ENCODE results near the gene ZNF444. TPM values are rescaled to one million over a fixed set of nuclear protein-coding genes. Genes with fewer than 3 reads are reported as not detected.
"Not testable (repeated sequence)": the region's sequence is repeated elsewhere in the genome, so short reads cannot be mapped to it uniquely, and the experiment has no call there.

The ZNF444 gene
- total RNA-seq, 1 donor from 2014 or later, result 22.9 TPM

- intact Hi-C loops (cut with DNase I); DNase-seq (ENCODE audit: low spot score): not testable (repeated sequence)
Measured at GRCh38 chr19:56105831-56106396, 35.2 kb upstream of the ZNF444 start.

DNA sequence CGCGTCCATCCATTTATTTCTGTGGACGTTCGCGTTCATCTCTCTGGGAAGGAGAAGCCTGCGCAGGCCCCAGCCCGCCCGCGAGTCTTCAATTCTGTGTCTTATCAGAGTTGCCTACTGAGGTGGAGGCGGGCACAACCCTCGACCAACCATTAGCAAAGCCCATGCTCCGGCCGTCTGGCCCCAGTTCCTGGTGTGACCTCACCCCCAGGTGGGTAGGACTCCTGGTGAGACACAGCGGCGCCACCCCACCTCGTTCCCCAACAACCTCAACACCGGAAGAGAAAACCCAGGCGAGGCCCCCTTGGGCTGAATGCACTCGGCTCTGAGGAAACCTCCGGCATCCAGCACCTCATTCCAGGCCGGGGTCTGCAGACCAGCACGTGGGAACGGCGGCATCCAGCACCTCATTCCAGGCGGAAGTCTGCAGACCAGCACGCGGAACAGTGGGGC, 34.7 kb upstream of the ZNF444 start:
- no peak for DNase-seq (ENCODE audit: low spot score)
- intact Hi-C loops (cut with DNase I), result no loop called here

DNA sequence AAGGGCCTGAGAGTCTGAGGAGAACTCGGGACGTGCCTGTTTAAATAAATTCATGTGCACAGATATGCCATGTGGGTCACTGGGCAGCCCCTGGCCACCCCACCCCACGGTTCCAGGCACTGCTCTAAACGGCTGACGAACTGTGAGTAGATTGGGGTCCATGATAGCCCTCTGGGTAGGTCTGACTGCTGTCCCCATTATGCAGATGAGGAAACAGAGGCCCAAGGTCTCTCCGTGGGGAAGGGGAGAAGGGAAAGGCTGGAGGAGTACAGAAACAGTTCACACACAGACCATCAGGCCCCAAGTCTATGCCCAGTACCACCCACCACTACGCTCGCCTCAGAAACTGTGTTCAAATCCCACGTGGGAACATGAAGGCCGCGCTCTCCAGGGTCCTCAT, 34.1 kb upstream of the ZNF444 start:
- intact Hi-C loops (cut with DNase I), result no loop called here
- DNase-seq (ENCODE audit: low spot score), result no peak

GRCh38 chr19:56107626-56108351, 33.3 kb upstream of the ZNF444 start:
- intact Hi-C loops (cut with DNase I), result no loop called here

DNA sequence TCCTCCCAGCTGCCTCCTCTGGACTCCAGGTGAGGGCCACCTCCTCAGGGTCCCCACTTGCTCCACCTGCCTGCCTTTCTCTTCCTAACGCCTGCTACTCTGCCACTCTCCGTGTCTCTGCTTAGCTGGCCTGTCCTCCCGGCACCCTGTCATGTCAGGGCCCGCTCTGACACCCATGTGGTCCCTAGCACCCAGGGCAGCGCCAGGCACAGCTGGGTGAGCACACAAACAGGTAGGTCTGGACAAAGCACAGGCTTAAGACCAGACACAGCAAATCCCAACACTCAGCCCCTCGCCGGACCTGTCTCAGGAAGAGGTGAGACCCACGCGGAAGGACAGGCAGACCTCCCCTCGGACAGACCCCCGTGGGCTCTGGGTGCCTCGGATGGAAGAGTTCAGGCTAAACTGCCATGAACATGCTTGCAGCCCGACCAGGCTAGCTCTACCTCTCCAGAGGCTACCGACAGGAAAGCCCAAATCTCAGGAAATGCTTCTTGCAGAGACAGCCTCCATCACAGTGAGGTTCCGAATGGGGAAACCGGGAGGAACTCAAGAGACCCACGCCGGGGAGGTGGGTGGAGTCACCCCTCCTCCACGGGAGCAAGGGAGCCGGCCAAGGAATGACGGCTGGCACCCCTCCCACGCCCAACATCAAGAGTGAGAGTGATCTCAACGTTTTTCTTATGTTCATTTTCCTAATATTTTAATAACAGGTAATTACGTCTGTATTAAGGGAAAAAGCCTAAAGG, 32.5 kb upstream of the ZNF444 start:
- intact Hi-C loops (cut with DNase I), result no loop called here
- no peak for DNase-seq (ENCODE audit: low spot score)

More at GRCh38 chr19:56107626-56108351, 33.3 kb upstream of the ZNF444 start:
- no peak for DNase-seq (ENCODE audit: low spot score)

DNA sequence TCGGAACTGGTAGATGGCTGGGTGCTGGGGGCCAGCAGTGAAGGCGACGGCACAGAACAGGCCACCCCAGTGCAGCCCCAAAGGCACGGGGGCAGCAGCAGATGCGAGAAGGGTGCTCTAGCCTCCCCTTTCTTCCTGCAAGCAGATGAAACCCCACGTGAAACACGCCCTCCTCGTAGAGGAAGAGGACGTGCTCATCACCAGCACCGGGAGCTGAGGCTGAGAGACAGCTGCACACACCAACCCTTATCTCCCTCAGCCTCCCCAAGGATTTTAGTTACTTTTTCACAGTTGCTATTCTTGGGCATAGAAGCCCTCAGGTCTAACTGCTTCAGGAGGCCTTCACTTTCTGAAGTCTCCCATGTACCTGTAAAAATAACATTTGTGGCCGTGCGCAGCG, 31.9 kb upstream of the ZNF444 start:
- intact Hi-C loops (cut with DNase I), result no loop called here
- DNase-seq (ENCODE audit: low spot score), result no peak

GRCh38 chr19:56110515-56111448, 30.3 kb upstream of the ZNF444 start:
- intact Hi-C loops (cut with DNase I), result no loop called here
- peak; percentile 83 for DNase-seq (ENCODE audit: low spot score)

DNA sequence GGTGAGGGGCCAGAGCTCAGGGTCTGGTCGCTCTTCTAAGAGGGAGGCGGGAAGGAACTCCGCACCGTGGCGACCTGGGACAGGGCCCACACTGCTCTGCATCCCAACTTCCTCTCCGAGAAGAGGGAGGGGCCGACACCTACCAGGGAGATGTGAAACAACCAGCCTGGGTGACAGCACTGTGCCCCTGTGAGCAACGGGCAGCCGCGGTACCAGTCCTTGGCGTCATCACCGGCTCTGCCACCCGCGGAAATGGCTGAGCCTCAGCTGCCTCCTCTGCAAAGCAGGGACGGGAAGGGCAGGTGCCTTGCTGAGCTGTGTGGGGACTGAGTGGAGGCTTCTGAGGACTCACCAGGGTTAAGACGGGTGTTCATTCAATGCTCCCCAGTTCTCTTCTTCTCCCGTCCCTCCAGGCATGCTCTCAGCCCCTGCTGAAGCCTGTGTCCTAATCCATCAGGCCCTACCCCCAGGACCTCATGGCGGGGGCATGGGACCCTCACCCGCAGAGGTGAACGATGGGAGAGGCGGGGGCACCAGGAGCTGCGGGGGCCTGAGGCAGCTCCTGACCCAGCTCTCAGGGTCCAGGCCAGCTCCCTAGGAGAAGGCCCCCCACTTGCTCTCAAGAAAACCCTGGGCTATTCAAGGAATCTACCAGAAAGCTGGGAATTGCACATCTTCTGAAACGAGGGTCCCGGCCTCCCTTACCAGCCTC, 29.3 kb upstream of the ZNF444 start:
- DNase-seq (ENCODE audit: low spot score), result peak; percentile 88
- intact Hi-C loops (cut with DNase I), result no loop called here

- intact Hi-C loops (cut with DNase I), result no loop called here
- DNase-seq (ENCODE audit: low spot score), result no peak
Measured at GRCh38 chr19:56112313-56112709, 28.8 kb upstream of the ZNF444 start.

GRCh38 chr19:56113074-56113632, 27.9 kb upstream of the ZNF444 start:
- DNase-seq (ENCODE audit: low spot score), result no peak
- intact Hi-C loops (cut with DNase I), result no loop called here

- intact Hi-C loops (cut with DNase I), result no loop called here
- no peak for DNase-seq (ENCODE audit: low spot score)
Measured at GRCh38 chr19:56114051-56114777, 26.9 kb upstream of the ZNF444 start.

DNA sequence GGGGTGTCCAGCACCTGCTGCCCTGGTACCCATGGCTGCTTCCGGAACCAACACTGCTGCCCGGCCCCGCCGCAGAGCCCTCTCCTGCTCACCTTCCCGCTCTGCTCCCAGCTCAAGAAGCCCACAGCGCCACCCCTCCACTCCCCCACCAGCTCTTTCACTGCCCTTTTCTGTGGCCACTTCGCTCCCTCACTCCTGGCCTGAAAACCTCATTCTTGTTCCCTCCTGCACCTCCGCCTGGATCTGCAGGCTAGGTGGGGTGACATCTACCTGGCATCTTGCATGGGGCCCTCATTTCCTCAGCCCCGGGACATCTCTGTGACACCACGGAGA, 26.3 kb upstream of the ZNF444 start:
- DNase-seq (ENCODE audit: low spot score), result no peak
- intact Hi-C loops (cut with DNase I), result no loop called here

DNA sequence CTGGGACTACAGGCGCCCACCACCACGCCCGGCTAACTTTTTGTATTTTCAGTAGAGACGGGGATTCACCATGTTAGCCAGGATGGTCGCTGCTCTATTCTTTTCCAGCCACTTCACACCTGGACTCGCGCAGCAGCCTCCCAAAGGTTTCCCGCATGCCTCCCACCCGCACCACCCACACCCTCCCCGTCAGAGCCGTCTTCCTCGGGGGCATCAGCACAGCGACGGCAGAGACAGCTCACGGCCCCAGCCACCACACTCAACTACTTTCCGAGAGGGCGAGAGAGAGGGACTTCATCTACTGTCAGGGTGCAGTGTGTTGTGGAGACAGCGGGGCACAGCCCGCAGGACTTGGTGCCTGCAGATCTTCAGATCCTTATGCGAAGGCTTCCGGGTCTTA, 25.6 kb upstream of the ZNF444 start:
- intact Hi-C loops (cut with DNase I), result no loop called here
- no peak for DNase-seq (ENCODE audit: low spot score)

DNA sequence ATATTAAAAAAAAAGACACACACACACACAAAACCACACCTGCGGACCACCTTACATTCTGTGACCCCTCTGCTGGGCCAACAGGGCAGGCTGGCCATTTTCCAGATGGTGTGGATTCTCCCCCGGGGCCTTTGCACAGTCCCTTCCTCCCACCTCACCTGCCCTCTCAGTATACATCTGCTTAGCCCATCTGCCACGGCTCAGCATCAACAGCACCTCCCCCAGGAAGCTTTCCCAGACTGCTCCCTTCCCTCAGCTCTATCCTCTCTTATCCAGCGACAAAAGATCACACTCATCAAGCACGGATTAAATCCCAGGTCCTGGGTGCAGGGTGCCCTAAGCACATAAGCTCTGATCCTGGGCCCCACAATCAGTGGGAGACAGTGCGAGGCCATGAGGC, 24.5 kb upstream of the ZNF444 start:
- intact Hi-C loops (cut with DNase I), result no loop called here
- no peak for DNase-seq (ENCODE audit: low spot score)

- intact Hi-C loops (cut with DNase I), result no loop called here
- no peak for DNase-seq (ENCODE audit: low spot score)
Measured at GRCh38 chr19:56117376-56117884, 23.7 kb upstream of the ZNF444 start.

DNA sequence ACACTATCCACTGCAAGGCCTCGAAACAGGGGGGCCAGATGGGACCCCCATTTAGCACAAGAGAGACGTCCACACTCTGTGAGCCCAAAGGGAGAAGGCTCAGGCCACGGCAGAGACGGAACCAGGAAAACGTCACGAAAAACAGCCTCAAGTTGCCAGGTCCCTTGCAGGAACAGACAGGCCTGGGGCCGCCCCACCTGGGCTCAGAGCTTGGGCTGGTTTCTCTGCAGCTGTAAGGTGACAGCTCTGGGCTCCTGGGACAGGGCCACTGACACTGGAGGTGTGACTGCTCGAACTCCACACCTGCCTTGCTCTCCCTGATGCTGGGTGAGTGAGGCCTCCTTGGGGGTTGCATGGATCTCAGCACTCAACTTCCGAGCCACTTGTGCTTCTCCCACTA, 23.2 kb upstream of the ZNF444 start:
- intact Hi-C loops (cut with DNase I), result no loop called here
- DNase-seq (ENCODE audit: low spot score), result no peak

GRCh38 chr19:56118666-56119581, 22.2 kb upstream of the ZNF444 start:
- no peak for DNase-seq (ENCODE audit: low spot score)
- intact Hi-C loops (cut with DNase I), result no loop called here

Data from cardiac septum (tissue), 1 donor.